Stimulated activated naive CD8-positive, alpha-beta T cell treated with anti-CD3 and anti-CD28 coated beads, Interleukin-15, Interleukin-2, amounts not matched to agents 100 ng/mL and 50 ng/mL, for 24 hours (primary cell): Measurements from ENCODE around the gene SPINK5.
"Not testable (repeated sequence)": the region's sequence is repeated elsewhere in the genome, so short reads cannot be mapped to it uniquely, and the experiment has no call there.

Experiments used
- H3K27ac Mint-ChIP-seq: one replicate; pipeline ENCODE4 v1.8.0; 2021; ENCODE audit warnings: mild to moderate bottlenecking, mixed read lengths
- H3K27me3 Mint-ChIP-seq: one replicate; pipeline ENCODE4 v1.8.0; 2021; ENCODE audit warnings: mixed read lengths
- H3K36me3 Mint-ChIP-seq: one replicate; pipeline ENCODE4 v1.8.0; 2021; ENCODE audit warnings: low read depth, mixed read lengths
- H3K4me1 Mint-ChIP-seq: one replicate; pipeline ENCODE4 v1.8.0; 2021; ENCODE audit warnings: low read depth, mixed read lengths
- H3K4me3 Mint-ChIP-seq: one replicate; pipeline ENCODE4 v1.8.0; 2021; ENCODE audit warnings: mild to moderate bottlenecking, mixed read lengths
- H3K9me3 Mint-ChIP-seq: one replicate; pipeline ENCODE4 v1.8.0; 2021; ENCODE audit warnings: mixed read lengths

The SPINK5 gene

GRCh38 chr5:148063861-148064260, at the start of gene SPINK5:
TSS of gene SPINK5 (plus strand) at chr5:148063980. CDS start at chr5:148064045, 65 bp downstream.
- H3K9me3 Mint-ChIP-seq, result no peaks in the 10 kb centered on the region
- H3K36me3 Mint-ChIP-seq, result no peaks in the 10 kb centered on the region
- H3K4me3 Mint-ChIP-seq, result no peak within 1 kb of the TSS
- no peak within 1 kb of the TSS for H3K27ac Mint-ChIP-seq
- H3K4me1 Mint-ChIP-seq, result no peaks in the 10 kb centered on the region
- H3K27me3 Mint-ChIP-seq, result no peaks in the 10 kb centered on the region

GRCh38 chr5:148014276-148014675, 49.5 kb upstream of the SPINK5 start:
- Mint-ChIP-seq H3K4me3 (no peak overlapping the region), H3K36me3 (no peaks in the 10 kb centered on the region), H3K27me3 (no peaks in the 10 kb centered on the region), H3K9me3 (no peaks in the 10 kb centered on the region), H3K4me1 (no peaks in the 10 kb centered on the region), H3K27ac (no peak overlapping the region)

GRCh38 chr5:148020257-148020988, 43.4 kb upstream of the SPINK5 start:
- Mint-ChIP-seq H3K4me3 (no peak overlapping the region), H3K4me1 (no peaks in the 10 kb centered on the region), H3K36me3 (no peaks in the 10 kb centered on the region), H3K9me3 (peaks cover 9% of the 10 kb centered on the region), H3K27ac (no peak overlapping the region), H3K27me3 (no peaks in the 10 kb centered on the region)

- Mint-ChIP-seq H3K27me3 (no peaks in the 10 kb centered on the region), H3K27ac (no peak overlapping the region), H3K9me3 (peaks cover 4% of the 10 kb centered on the region), H3K36me3 (no peaks in the 10 kb centered on the region), H3K4me1 (no peaks in the 10 kb centered on the region), H3K4me3 (no peak overlapping the region)
Measured at GRCh38 chr5:148027505-148027904, 36.3 kb upstream of the SPINK5 start.

GRCh38 chr5:148029131-148029530, 34.6 kb upstream of the SPINK5 start:
- Mint-ChIP-seq H3K36me3 (no peaks in the 10 kb centered on the region), H3K4me1 (no peaks in the 10 kb centered on the region), H3K4me3 (no peak overlapping the region), H3K27ac (no peak overlapping the region), H3K27me3 (no peaks in the 10 kb centered on the region), H3K9me3 (peaks cover 4% of the 10 kb centered on the region)

- no peaks in the 10 kb centered on the region for H3K36me3 Mint-ChIP-seq
- H3K4me3 Mint-ChIP-seq, result no peak overlapping the region
- H3K27ac Mint-ChIP-seq, result no peak overlapping the region
- H3K27me3 Mint-ChIP-seq, result no peaks in the 10 kb centered on the region
- no peaks in the 10 kb centered on the region for H3K9me3 Mint-ChIP-seq
- H3K4me1 Mint-ChIP-seq, result no peaks in the 10 kb centered on the region
Measured at GRCh38 chr5:148033134-148033533, 30.6 kb upstream of the SPINK5 start.

- Mint-ChIP-seq H3K27ac (no peak overlapping the region), H3K36me3 (no peaks in the 10 kb centered on the region), H3K4me1 (no peaks in the 10 kb centered on the region), H3K4me3 (no peak overlapping the region), H3K27me3 (no peaks in the 10 kb centered on the region), H3K9me3 (no peaks in the 10 kb centered on the region)
Measured at GRCh38 chr5:148035676-148036075, 28.1 kb upstream of the SPINK5 start.

GRCh38 chr5:148042881-148043280, 20.9 kb upstream of the SPINK5 start:
- Mint-ChIP-seq H3K36me3 (no peaks in the 10 kb centered on the region), H3K27ac (no peak overlapping the region), H3K4me3 (no peak overlapping the region), H3K27me3 (no peaks in the 10 kb centered on the region), H3K9me3 (no peaks in the 10 kb centered on the region), H3K4me1 (no peaks in the 10 kb centered on the region)

GRCh38 chr5:148043705-148044104, 20.1 kb upstream of the SPINK5 start:
- no peak overlapping the region for H3K27ac Mint-ChIP-seq
- no peaks in the 10 kb centered on the region for H3K27me3 Mint-ChIP-seq
- no peaks in the 10 kb centered on the region for H3K4me1 Mint-ChIP-seq
- no peaks in the 10 kb centered on the region for H3K36me3 Mint-ChIP-seq
- H3K4me3 Mint-ChIP-seq, result no peak overlapping the region
- no peaks in the 10 kb centered on the region for H3K9me3 Mint-ChIP-seq

- not testable (repeated sequence) for H3K4me3 Mint-ChIP-seq, H3K27me3 Mint-ChIP-seq, H3K36me3 Mint-ChIP-seq, H3K27ac Mint-ChIP-seq, H3K4me1 Mint-ChIP-seq
- H3K9me3 Mint-ChIP-seq, result peaks cover 28% of the 10 kb centered on the region
Measured at GRCh38 chr5:148055160-148055559, 8.6 kb upstream of the SPINK5 start.

- H3K4me1 Mint-ChIP-seq, result no peaks in the 10 kb centered on the region
- H3K9me3 Mint-ChIP-seq, result peaks cover 12% of the 10 kb centered on the region
- H3K27ac Mint-ChIP-seq, result no peak overlapping the region
- peaks cover 3% of the 10 kb centered on the region for H3K36me3 Mint-ChIP-seq
- no peak overlapping the region for H3K4me3 Mint-ChIP-seq
- no peaks in the 10 kb centered on the region for H3K27me3 Mint-ChIP-seq
Measured at GRCh38 chr5:148060309-148060708, 3.5 kb upstream of the SPINK5 start.

- Mint-ChIP-seq H3K4me1 (no peaks in the 10 kb centered on the region), H3K9me3 (peaks cover 10% of the 10 kb centered on the region), H3K36me3 (peaks cover 3% of the 10 kb centered on the region), H3K27me3 (no peaks in the 10 kb centered on the region), H3K4me3 (no peak overlapping the region), H3K27ac (no peak overlapping the region)
Measured at GRCh38 chr5:148060881-148061280, 2.9 kb upstream of the SPINK5 start.

GRCh38 chr5:148070621-148071020, 6.8 kb downstream of the SPINK5 start:
- Mint-ChIP-seq H3K36me3 (no peaks in the 10 kb centered on the region), H3K4me1 (no peaks in the 10 kb centered on the region), H3K4me3 (no peak overlapping the region), H3K27ac (no peak overlapping the region), H3K27me3 (no peaks in the 10 kb centered on the region), H3K9me3 (peaks cover 2% of the 10 kb centered on the region)

- Mint-ChIP-seq H3K27me3 (no peaks in the 10 kb centered on the region), H3K4me3 (no peak overlapping the region), H3K36me3 (no peaks in the 10 kb centered on the region), H3K27ac (no peak overlapping the region), H3K9me3 (peaks cover 8% of the 10 kb centered on the region), H3K4me1 (no peaks in the 10 kb centered on the region)
Measured at GRCh38 chr5:148072207-148072606, 8.4 kb downstream of the SPINK5 start.

GRCh38 chr5:148075529-148075928, 11.7 kb downstream of the SPINK5 start:
- H3K9me3 Mint-ChIP-seq, result peaks cover 8% of the 10 kb centered on the region
- H3K27me3 Mint-ChIP-seq, result no peaks in the 10 kb centered on the region
- H3K36me3 Mint-ChIP-seq, result no peaks in the 10 kb centered on the region
- H3K4me1 Mint-ChIP-seq, result no peaks in the 10 kb centered on the region
- H3K4me3 Mint-ChIP-seq, result no peak overlapping the region
- no peak overlapping the region for H3K27ac Mint-ChIP-seq

GRCh38 chr5:148083203-148083602, 19.4 kb downstream of the SPINK5 start:
- Mint-ChIP-seq H3K36me3 (no peaks in the 10 kb centered on the region), H3K9me3 (peaks cover 4% of the 10 kb centered on the region), H3K4me1 (no peaks in the 10 kb centered on the region), H3K27ac (no peak overlapping the region), H3K4me3 (no peak overlapping the region), H3K27me3 (no peaks in the 10 kb centered on the region)
